Transverse colon (tissue), 4 donors: Measurements from ENCODE around the gene HNF1B. TPM values are rescaled to one million over a fixed set of nuclear protein-coding genes. Genes with fewer than 3 reads are reported as not detected.

Source experiments
- DNase-seq: peaks from one replicate; pipeline ENCODE4 v3.0.0-alpha.2; 2019
- H3K27ac ChIP-seq, 4 donors: fragments of 200-600 bp; sonication (generic); 2 replicates each; pipeline ENCODE4 v1.5.1; 2016 to 2018; ENCODE audit warnings: inconsistent platforms in 4 of 4
- H3K27me3 ChIP-seq: fragments of 200-600 bp; sonication (generic); 2 replicates; pipeline ENCODE4 v1.5.1; 2017; ENCODE audit warnings: inconsistent platforms
- H3K36me3 ChIP-seq, 4 donors: fragments of 200-600 bp; sonication (generic); 2 replicates each; pipeline ENCODE4 v1.5.1; 2017 to 2019; ENCODE audit warnings: inconsistent platforms in 4 of 4
- H3K4me1 ChIP-seq, 4 donors: fragments of 200-600 bp; sonication (generic); 2 replicates each; pipeline ENCODE4 v1.5.1; 2017 to 2020; ENCODE audit warnings: inconsistent platforms in 4 of 4
- H3K4me3 ChIP-seq, 4 donors: fragments of 200-600 bp; sonication (generic); 1 replicate in 1 of 4; 2 replicates in 3 of 4; pipeline versions ENCODE4 v1.5.1 to v1.6.1; 2017 to 2019; ENCODE audit warnings: inconsistent platforms in 4 of 4
- H3K9me3 ChIP-seq, 2 donors: fragments of 200-600 bp; sonication (generic); 2 replicates each; pipeline ENCODE4 v1.5.1; 2017 to 2019; ENCODE audit warnings: inconsistent platforms in 2 of 2
- CTCF ChIP-seq, 5 experiments: fragments of 200-600 bp in 3 of 5; fragments of 450-650 bp in 2 of 5; sonication (generic) in 3 of 5; IDR thresholded peaks; 1 replicate in 2 of 5; 2 replicates in 3 of 5; pipeline ENCODE4 v1.5.1; 2016 to 2017; ENCODE audit warnings: antibody characterized with exemption in 5 of 5, inconsistent platforms in 3 of 5, mild to moderate bottlenecking in 2 of 5, moderate library complexity in 1 of 5
- EP300 ChIP-seq: sonication (generic); formaldehyde crosslinking; IDR thresholded peaks from one replicate; pipeline ENCODE4 v1.6.1; 2017; ENCODE audit warnings: antibody characterized with exemption, low read depth
- POLR2A ChIP-seq: fragments of 450-650 bp; IDR thresholded peaks from one replicate; pipeline ENCODE4 v1.6.1; 2016; ENCODE audit warnings: antibody characterized with exemption, mild to moderate bottlenecking, moderate library complexity
- POLR2AphosphoS5 ChIP-seq, 3 donors: sonication (generic); formaldehyde crosslinking; IDR thresholded peaks; one replicate each; pipeline ENCODE4 v1.6.1; 2016; ENCODE audit warnings: antibody characterized with exemption in 3 of 3
- WGBS, 2 donors: methylation state at CpG; one replicate each; pipeline ENCODE4 v1.1.5; 2018; ENCODE audit warnings: low coverage in 1 of 2; 5-methylcytosine and 5-hydroxymethylcytosine counted together
- in situ Hi-C, 4 donors: fragments of 200-750 bp; cut with MboI; loops; one replicate each; pipeline versions ENCODE4 v1.15.0 to v1.15.1; 2017; ENCODE audit warnings: low sequenced_read_pairs in 3 of 4, low pct_ligation_motif_present in 1 of 4, low pct_unique_long_range_greater_than_20kb in 1 of 4
- intact Hi-C: fragments of 100-400 bp; cut with DNase I; formaldehyde crosslinking; loops from one replicate; pipeline ENCODE4 v1.15.1; 2023; ENCODE audit warnings: low total_unique reads
- total RNA-seq, 4 donors: library from RNA; depleted of rRNA; stranded (reverse); fragments of >200 nt; gene quantifications; one replicate each; pipeline ENCODE4 v1.1.0, GENCODE V29; 2016

HNF1B gene
- total RNA-seq, 4 donors from 2014 or later = 22.7 to 35.2 (median 24.9) TPM

- Histone ChIP-seq H3K27me3 (peaks cover 6% of the 10 kb centered on the region), H3K4me1 (peaks cover 13 to 41% (median 26%) of the 10 kb centered on the region in 4 donors), H3K9me3 (no peaks in the 10 kb centered on the region), H3K4me3 (peak overlapping the region in 1 of 4 donors; percentile 0), H3K27ac (peak overlapping the region; percentile 86 to 87 (median 86)), H3K36me3 (peaks cover 0 to 3% (median 0%) of the 10 kb centered on the region in 4 donors)
- peak in 1 of 3 donors; percentile 27 for TF ChIP-seq POLR2AphosphoS5 (IDR thresholded peaks at IDR 0.05)
- no peak for TF ChIP-seq EP300
- WGBS, 2 donors = 33 to 39% methylated on average over 1 to 8 of the region's 8 CpGs
- intact Hi-C loops (no loop called here), in situ Hi-C loops (no loop called here)
- peak; percentile 70 for DNase-seq
Measured at GRCh38 chr17:37708616-37709212, 36.1 kb downstream of the HNF1B start.

GRCh38 chr17:37708008-37708615 lies 36.7 kb downstream of the HNF1B start:
- Histone ChIP-seq H3K27me3 (peaks cover 6% of the 10 kb centered on the region), H3K36me3 (peaks cover 0 to 3% (median 0%) of the 10 kb centered on the region in 4 donors), H3K9me3 (no peaks in the 10 kb centered on the region), H3K4me3 (peak overlapping the region in 1 of 4 donors; percentile 0), H3K27ac (peak overlapping the region; percentile 86 to 87 (median 86)), H3K4me1 (peaks cover 10 to 36% (median 27%) of the 10 kb centered on the region in 4 donors)
- in situ Hi-C loops = no loop called here
- 57 to 85% methylated on average over 2 to 7 of the region's 7 CpGs for WGBS, 2 donors
- no peak for TF ChIP-seq EP300
- TF ChIP-seq POLR2A = peak; percentile 83
- peak; percentile 37 to 82 (median 75) for TF ChIP-seq POLR2AphosphoS5 (IDR thresholded peaks at IDR 0.05)
- intact Hi-C loops = no loop called here
- peak; percentile 82 for DNase-seq

GRCh38 chr17:37706446-37706845 lies 38.4 kb downstream of the HNF1B start:
- in situ Hi-C loops (no loop called here), intact Hi-C loops (no loop called here)

GRCh38 chr17:37702598-37702997 lies 42.3 kb downstream of the HNF1B start:
- no peak for TF ChIP-seq EP300
- no peaks in the 10 kb centered on the region for H3K9me3 ChIP-seq
- no peaks in the 10 kb centered on the region for H3K27me3 ChIP-seq
- H3K4me1 ChIP-seq = peaks cover 0 to 22% (median 9%) of the 10 kb centered on the region in 4 donors
- H3K36me3 ChIP-seq = peaks cover 0 to 3% (median 0%) of the 10 kb centered on the region in 4 donors
- peak; percentile 28 for DNase-seq
- intact Hi-C loops = no loop called here
- no peak overlapping the region for H3K4me3 ChIP-seq
- in situ Hi-C loops = no loop called here
- peak overlapping the region; percentile 28 to 55 (median 42) for H3K27ac ChIP-seq

More at GRCh38 chr17:37706446-37706845, 38.4 kb downstream of the HNF1B start:
- H3K4me3 ChIP-seq = no peak overlapping the region
- TF ChIP-seq EP300 (no peak), CTCF (IDR thresholded peaks at IDR 0.05) (no peak), POLR2AphosphoS5 (IDR thresholded peaks at IDR 0.05) (no peak), POLR2A (no peak)
- no peaks in the 10 kb centered on the region for H3K9me3 ChIP-seq
- H3K4me1 ChIP-seq = peaks cover 10 to 42% (median 30%) of the 10 kb centered on the region in 4 donors
- peaks cover 0 to 3% (median 0%) of the 10 kb centered on the region in 4 donors for H3K36me3 ChIP-seq
- peaks cover 6% of the 10 kb centered on the region for H3K27me3 ChIP-seq
- DNase-seq = no peak
- no peak overlapping the region for H3K27ac ChIP-seq
- WGBS, 2 donors = 67 to 87% methylated on average over 1 to 2 of the region's 2 CpGs

GRCh38 chr17:37701496-37701898 lies 43.4 kb downstream of the HNF1B start:
- in situ Hi-C loops = no loop called here
- Histone ChIP-seq H3K9me3 (no peaks in the 10 kb centered on the region), H3K4me1 (peaks cover 0 to 18% (median 6%) of the 10 kb centered on the region in 4 donors), H3K36me3 (peaks cover 0 to 3% (median 0%) of the 10 kb centered on the region in 4 donors), H3K27me3 (no peaks in the 10 kb centered on the region), H3K27ac (peak overlapping the region in 3 of 4 donors; percentile 22 to 54 (median 28)), H3K4me3 (no peak overlapping the region)
- intact Hi-C loops = no loop called here
- peak; percentile 64 for DNase-seq
- WGBS, 2 donors = 0 to 25% methylated on average over 1 to 5 of the region's 5 CpGs
- TF ChIP-seq CTCF (IDR thresholded peaks at IDR 0.05) (peak; percentile 47 to 78 (median 63)), POLR2A (no peak)
